TTC549 (cell line): ENCODE measurements around the gene SLC8A1.

ENCODE experiments used
- FAIRE-seq: peaks from 2 replicates; lab custom pipeline; 2012; peaks lifted over from hg19 to GRCh38; lab: Jason Lieb, UNC

Gene SLC8A1

GRCh38 chr2:40458271-40458794 lies 6.4 kb upstream of the SLC8A1 start:
- no peak for FAIRE-seq

DNA sequence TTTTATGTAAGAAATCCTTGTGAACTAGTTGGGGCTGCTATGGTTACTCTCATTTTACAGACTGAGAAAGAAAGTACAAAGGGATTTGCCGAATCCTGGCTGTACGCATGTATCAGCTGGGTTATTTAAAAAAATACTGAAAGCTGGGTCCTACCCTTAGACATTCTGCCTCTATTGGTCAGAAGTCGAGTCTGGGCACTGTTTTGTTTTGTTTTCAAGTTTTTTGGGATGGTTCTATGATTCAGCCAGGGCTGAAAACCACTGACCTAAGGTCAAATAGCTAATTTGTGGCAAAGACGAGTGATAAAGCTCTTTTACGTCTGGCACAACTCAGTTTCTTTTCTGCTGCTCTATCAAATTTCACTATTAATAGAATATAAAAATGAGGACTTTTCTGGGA lies 5.9 kb upstream of the SLC8A1 start:
- FAIRE-seq, result no peak

DNA sequence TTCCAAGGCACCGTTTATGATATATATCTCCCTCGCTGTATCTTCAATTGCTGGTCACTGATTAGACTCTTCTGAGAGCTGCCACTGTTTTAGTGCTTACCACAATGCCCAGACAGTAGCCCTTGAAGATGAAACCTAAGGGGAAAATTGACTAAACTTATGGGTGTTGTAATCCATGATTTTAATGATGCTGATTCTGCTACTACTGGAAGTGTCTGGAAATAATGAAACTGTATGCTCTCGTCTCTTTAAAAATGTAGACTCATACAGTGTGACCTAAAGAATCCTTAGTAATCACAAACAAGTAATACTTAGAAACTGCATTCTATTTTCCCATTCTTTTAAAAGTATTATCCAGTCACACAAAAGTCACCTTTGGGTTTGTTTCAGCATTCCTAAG lies 5.5 kb upstream of the SLC8A1 start:
- peak; percentile 28 for FAIRE-seq

- no peak for FAIRE-seq
These were observed 5.0 kb upstream of the SLC8A1 start for GRCh38 chr2:40456926-40457325.

DNA sequence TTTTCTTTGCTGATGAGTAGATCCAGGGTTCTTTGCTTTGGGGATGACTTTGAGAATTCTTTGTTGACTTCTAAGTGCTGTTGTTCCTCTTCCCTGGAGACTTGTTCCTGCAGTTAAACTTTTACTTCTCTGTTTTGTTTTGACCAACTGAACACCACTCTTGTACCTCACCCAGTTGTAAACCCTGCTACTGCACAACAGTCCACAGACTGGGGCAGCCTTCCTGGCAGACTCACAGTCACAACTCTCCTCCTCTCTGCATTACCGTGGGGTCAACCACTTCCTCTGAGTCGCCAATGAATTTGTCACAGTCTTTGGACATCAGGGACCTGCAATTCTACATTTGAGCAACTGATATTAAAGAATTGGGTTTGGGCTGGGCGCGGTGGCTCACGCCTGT lies 3.8 kb upstream of the SLC8A1 start:
- no peak for FAIRE-seq

- no peak for FAIRE-seq
These were observed 2.4 kb upstream of the SLC8A1 start for GRCh38 chr2:40454321-40454720.

GRCh38 chr2:40452786-40453185 lies 896 bp upstream of the SLC8A1 start:
- no peak for FAIRE-seq

- peak; percentile 97 for FAIRE-seq
These were observed 977 bp downstream of the SLC8A1 start for GRCh38 chr2:40450796-40451430.

GRCh38 chr2:40450066-40450795 lies 1.7 kb downstream of the SLC8A1 start:
- no peak for FAIRE-seq

DNA sequence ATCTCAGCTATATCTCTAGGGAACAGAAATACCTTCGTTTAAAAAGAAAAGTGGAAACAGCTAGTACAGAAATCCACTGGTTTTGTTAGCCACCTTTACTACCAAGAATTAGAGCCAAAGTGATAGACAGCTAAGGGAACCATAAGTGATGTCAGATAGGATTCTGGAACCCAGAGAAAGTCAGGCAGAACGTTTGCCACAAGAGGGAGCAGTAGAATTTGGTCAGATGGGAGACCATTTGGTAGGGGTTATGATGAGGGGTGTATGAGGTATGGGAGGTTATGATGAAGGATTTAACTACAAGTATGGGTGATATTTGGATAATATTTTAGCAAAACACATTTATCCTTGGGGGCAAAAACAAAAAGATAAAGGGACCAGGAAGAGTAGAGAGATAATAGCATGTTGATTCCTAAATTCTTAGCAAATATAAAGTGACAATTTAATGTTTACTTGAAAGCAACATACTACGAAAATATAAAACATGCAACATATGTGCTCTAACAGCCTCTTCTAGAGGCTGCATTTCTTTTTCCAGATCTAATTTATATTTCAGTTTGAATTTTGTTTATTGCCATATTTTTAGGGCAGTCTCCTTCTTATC lies 3.3 kb downstream of the SLC8A1 start:
- FAIRE-seq, result peak; percentile 93

- FAIRE-seq, result no peak
These were observed 6.4 kb downstream of the SLC8A1 start for GRCh38 chr2:40445467-40445866.

DNA sequence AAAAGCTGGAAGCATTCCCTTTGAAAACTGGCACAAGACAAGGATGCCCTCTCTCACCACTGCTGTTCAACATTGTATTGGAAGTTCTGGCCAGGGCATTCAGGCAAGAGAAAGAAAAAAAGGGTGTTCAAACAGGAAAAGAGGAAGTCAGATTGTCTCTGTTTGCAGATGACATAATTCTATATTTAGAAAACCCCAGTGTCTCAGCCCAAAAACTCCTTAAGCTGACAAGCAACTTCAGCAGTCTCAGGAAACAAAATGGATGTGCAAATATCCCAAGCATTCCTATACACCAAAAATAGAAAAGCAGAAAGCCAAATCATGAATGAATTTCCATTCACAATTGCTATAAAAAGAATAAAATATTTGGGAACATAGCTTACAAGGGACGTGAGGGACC lies 11.1 kb downstream of the SLC8A1 start:
- FAIRE-seq, result no peak

DNA sequence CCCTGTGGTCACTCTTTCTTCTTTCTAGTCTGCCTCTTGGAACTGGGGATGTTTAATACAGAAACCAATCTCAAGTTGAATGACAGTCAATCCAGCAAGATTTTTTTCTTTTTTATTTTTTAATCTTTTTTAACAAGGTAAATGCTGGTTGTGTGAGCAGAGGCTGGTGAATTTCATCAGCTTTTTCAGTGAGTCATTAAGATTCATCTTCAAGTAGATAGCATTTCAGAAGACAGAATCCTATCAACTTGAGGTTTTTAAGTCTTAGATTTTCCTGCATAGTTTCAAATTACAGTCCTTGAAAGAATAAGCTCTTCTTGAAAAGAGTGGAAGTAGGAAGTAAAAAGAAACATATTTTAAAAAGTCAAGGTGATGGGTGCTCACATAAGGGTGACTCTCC lies 12.4 kb downstream of the SLC8A1 start:
- FAIRE-seq, result no peak

GRCh38 chr2:40436093-40436475 lies 15.8 kb downstream of the SLC8A1 start:
- FAIRE-seq, result no peak

GRCh38 chr2:40435426-40436092 lies 16.3 kb downstream of the SLC8A1 start:
- FAIRE-seq, result no peak

DNA sequence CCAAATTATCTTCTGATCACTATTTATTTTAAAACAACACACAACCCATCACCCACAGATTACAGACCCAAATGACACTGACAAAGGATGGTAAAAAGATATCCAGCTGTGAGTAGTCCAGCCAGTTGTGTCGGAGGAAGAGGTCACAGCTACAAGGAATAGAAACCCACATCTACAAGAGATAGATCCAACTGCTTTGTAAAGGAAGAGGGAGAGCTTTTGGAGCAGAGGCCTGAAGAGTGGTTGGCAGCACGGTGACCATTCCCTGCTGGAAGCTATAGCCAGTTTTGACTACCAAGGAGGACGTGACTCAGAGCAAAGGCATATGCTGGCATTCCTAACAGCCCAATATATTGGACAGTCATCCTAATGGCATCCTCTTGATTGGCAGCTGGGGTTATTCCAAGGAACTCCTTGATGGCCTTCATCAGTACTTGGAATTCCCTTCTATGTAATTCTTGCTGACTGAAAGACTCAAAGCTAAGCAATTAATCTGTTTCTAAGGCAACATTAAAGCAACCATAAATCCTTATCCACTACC lies 17.1 kb downstream of the SLC8A1 start:
- no peak for FAIRE-seq

DNA sequence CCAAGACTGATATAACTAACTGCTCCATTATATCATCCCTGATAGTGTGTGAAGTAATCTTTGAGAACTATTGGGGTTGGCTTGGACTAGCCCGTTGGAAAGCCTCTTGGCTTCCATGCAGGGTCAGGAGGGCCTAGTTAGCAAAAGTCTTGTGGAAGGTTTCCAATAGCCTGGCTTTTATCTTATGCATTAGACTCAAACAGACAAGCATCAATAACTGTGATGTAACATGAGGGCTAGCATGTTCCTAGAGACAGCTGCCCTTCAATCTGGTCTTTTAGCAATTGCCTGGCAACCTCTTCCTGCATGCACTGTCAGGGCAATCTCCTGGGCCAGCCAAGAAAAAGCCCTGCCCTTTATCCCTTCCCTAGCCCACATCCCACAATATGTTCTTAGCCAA lies 18.2 kb downstream of the SLC8A1 start:
- FAIRE-seq, result no peak

- FAIRE-seq, result no peak
These were observed 18.9 kb downstream of the SLC8A1 start for GRCh38 chr2:40432921-40433483.

DNA sequence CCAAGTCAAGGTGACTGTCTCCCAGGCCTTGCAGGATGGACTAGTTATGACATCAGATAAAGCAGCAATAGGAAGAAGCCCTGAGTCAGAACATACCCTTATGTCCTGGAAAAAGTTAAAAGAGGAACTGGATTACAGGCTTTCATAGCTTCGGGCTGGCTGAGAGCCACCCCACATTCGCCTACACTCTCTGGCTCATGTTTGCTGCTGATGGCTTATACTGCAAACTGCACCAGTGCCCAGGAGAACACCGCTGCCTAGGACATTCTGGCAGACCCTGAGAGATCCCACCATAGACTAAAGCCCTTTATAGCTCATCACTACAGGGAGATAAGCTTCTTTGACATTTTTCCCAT lies 20.3 kb downstream of the SLC8A1 start:
- FAIRE-seq, result no peak

- FAIRE-seq, result no peak
These were observed 20.9 kb downstream of the SLC8A1 start for GRCh38 chr2:40430776-40431599.

GRCh38 chr2:40428439-40428838 lies 23.5 kb downstream of the SLC8A1 start:
- no peak for FAIRE-seq
